8988T (cell line): ENCODE results near the gene NHS.

Experiments used
- DNase-seq: peaks from one replicate; pipeline ENCODE4 v3.0.0; 2011

Gene NHS

DNA sequence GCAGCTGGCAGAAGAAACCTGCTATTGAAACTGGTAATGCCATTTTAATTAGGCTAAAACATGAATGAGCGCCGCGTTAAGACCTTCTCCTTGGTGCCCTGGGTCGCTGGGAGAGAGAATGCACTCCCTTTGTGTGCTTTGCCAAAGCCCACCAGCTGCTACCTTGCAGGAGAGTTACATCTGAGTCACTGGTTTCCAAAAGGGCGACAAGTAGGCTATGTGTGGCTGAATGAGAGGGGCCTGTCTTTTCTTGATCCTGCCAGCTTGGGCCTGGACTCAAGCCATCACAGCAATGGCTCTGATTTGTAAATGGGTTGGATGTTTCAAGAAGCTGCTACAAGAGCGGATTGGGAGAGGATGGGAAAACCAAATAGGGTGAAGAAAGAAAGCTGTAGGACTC, 81.5 kb downstream of the NHS start:
- DNase-seq = no peak

GRCh38 chrX:17459008-17459611, 84.1 kb downstream of the NHS start:
- no peak for DNase-seq

DNA sequence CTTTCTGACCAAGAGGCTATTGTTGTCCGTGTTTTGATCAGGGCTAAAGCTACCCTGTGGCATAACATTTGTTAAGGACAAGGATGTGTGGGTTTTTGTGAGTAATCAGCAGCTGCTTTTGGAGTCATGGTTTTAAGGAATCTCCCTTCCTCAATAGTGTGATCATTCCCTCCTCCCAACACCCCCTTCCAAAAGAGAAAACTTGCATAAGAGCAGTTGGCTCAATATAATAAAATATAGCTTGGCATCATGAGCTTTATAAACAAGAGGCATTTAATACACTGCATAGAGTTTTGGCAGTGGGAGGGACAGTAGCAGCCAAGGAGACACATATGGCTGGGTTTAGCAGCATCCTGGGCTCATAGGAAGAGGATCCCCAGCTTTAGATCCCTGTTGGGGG, 84.7 kb downstream of the NHS start:
- DNase-seq = no peak

DNA sequence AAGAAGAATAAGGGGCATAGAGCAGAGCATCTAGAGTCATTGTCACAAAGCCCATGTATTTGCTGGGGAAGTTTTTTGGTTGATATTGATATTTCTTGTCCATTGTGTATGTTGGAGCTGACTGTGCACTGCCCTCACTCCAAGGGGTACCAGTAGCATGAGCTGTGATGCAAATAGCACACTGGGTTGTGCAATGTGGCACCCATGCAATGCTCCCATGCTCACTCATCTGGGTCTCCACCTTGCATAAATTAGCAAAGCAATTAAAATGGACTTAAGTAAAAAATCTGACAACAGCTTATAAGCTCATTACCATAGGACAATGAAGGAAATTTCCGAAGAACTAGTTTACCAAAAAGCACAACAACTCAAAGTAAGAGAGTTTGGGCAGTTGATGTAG, 87.9 kb downstream of the NHS start:
- DNase-seq = no peak

- DNase-seq = no peak
Observed at GRCh38 chrX:17464194-17464593, 89.2 kb downstream of the NHS start.

GRCh38 chrX:17465201-17465600, 90.2 kb downstream of the NHS start:
- DNase-seq = no peak

DNA sequence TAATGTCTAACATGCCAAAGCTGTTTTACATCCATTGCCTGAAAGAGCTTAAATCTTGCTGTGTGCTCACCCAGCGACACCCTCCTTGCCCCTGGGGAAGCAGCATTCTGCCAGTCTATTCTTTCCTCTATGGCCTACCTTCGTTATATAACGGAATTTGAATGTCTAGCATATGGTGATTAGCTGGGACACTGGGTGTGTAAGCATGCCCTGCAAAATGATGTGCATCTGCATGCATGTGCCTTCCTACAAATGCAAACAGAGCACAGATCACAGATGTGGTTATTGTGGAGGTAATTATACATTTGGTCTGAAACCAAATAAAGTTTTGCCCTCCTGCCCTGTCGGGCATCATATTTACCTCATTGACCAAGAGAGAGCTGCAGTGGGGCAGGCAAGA, 90.8 kb downstream of the NHS start:
- no peak for DNase-seq

DNA sequence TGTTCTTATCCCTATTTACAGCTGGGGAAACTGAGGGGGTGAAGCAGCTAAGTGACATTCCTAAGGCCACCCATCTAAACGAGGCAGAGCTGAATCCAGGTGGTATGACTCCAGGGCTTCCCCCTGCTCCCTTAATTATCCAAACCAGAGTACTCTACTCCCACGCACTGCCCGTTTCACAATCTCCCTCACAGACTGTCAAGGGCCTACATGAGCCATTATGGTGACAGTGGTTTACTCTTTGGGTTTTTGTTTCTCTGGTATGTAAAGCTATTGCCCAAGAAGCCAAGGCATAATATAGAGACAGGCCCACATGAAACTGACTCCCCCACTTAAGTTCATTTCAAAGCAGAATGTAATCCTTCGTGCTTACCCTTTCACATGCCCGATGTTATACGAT, 95.1 kb downstream of the NHS start:
- DNase-seq = no peak

- no peak for DNase-seq
Observed at GRCh38 chrX:17471121-17471520, 96.1 kb downstream of the NHS start.

GRCh38 chrX:17471861-17472260, 96.9 kb downstream of the NHS start:
- DNase-seq = no peak

DNA sequence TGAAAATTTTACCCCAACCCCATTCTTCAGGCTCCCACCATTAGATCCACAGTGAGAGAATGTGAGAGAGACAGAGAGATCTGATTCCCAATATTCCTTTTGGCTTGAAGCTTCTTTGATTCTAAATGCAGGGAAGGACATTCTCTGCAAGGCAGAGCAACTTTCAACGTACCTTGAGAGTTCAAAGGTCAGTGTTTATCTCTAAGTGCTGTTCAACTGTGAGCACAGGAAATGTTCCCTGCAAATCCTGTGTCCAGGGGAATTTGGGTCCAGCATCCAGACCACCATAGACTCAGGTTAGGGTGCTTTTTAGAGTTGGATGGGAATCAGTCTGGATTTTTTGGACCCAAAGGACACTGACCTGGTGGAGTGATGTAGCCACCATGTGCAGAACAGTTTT, 97.4 kb downstream of the NHS start:
- DNase-seq = no peak

DNA sequence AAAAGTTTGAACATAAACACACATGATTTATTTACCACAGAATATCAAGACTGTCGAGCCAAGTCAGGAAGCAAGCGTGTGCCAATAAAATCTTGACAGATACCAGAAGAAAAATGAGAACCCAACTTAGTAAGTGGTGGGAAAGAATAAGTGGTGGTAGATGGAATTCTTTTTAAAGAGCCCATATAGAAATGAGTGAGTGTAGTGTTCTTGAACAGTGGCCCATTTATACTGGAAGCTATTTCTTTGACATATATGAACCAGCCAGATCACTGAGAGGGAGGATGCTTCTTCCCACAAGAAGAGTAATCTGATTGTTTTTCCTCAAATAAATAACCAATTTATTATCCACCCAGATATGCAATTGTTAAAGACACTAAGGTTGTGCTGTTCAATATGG, 98.0 kb downstream of the NHS start:
- DNase-seq = no peak

- DNase-seq = no peak
Observed at GRCh38 chrX:17474892-17475291, 99.9 kb downstream of the NHS start.

- no peak for DNase-seq
Observed at GRCh38 chrX:17475449-17476217, 100.6 kb downstream of the NHS start.

DNA sequence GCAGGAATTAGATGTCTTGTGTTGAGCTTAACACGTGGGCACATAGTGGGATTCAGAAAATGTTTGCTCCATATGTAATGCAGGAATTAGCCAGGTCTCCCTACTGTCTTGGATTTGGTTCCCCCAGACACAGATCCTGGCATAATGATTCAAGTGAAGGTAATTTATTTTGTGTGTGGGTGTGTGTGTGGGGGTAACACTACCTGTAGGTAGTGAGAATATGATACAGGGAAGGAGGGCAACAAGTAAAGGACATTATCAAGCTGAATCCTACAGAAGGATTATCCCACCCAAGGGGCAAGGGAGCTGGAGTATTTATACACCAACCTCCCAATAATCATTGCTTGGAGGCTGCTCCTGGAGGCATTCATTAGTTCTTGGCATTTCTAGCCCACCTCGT, 101.4 kb downstream of the NHS start:
- no peak for DNase-seq

- DNase-seq = no peak
Observed at GRCh38 chrX:17481086-17481485, 106.1 kb downstream of the NHS start.

GRCh38 chrX:17484592-17484991, 109.6 kb downstream of the NHS start:
- no peak for DNase-seq

GRCh38 chrX:17485391-17485790, 110.4 kb downstream of the NHS start:
- DNase-seq = no peak

DNA sequence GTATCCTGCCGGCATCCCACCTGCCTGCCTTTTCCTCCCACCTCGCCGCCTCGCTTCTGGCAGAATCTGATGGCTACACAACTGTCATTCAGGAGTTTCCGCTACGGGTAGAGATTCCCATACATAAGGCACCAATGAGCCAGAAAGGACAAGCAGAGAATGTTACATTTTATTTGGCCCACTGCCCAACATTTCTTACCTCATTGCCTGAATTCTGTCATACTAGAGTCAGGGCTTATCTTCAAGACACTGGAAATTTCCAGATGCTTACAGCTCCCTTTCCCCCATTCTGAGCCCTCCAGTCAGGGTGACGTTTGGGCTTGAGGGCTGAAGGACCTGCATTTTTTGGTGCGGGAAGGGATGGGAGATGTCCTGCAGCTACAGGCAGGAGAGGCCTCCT, 113.0 kb downstream of the NHS start:
- no peak for DNase-seq

GRCh38 chrX:17494216-17494615, 119.2 kb downstream of the NHS start:
- no peak for DNase-seq

- no peak for DNase-seq
Observed at GRCh38 chrX:17495052-17495451, 120.1 kb downstream of the NHS start.

DNA sequence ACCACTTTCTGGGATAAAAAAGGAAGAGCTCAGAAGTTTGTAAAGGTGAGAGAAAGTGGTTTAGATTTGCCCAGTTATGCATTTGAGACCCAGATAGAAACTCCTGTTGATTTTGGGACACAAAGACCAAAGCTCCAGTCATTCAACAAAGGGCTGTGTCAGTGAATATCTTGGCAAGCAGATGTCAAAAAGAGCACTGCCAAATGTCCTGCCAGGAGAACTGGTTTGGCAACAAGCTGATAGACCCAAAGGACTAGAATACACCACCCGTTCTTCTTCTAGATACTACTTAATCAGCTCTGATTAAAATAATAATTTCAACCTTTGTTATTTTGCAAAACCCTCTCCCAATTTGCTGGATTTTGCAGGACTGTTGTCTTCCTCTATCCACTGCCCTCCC, 121.4 kb downstream of the NHS start:
- no peak for DNase-seq

DNA sequence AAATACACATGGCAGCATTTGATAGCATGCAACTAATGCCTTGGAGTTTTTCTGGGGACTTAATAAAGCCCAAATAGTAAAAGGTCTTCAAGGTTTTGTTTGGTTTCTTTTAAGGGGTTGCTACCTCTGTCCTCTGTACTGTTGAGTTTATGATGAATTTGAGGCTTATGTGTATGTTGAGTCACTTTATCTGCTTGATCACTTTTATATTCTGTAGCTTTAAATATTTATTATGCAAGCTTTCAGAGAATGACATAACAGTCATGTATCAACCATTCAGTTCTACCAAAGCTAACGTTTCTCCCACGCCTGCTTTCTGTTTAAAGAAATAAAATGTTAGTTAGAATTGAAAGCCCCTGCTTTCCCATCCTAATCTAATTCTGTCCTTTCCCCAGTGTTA, 122.2 kb downstream of the NHS start:
- no peak for DNase-seq

DNA sequence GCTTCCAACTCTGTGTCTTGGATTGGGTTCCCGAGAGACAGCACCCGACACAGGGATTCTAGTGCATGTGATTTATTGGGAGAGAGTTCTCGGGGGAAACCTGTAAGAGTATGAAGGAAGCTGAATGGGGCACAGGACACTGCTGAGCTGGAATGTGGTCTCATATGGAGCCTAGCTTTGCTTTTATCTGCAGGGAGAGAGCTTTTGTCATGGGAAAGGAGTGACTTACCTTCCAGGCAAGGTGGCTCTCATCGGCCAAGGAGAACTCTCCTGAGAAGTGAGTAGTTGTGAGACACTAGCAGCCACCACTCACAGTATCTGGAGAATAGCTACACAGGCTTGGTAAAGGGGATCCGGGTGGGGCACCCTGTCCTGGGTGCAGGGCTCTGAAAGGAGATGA, 124.5 kb downstream of the NHS start:
- no peak for DNase-seq

GRCh38 chrX:17500145-17500579, 125.2 kb downstream of the NHS start:
- DNase-seq = no peak
